CD4-positive, alpha-beta T cell (primary cell): ENCODE measurements around the gene SHOC1. TPM values are rescaled to one million over a fixed set of nuclear protein-coding genes. Genes with fewer than 3 reads are reported as not detected.
"Not testable (repeated sequence)": the region's sequence is repeated elsewhere in the genome, so short reads cannot be mapped to it uniquely, and the experiment has no call there.

Source experiments
- ATAC-seq: fragments of 200-7000 bp; cut with Tn5 transposase; one replicate; pipeline ENCODE4 v1.10.0; 2022; ENCODE audit warnings: mild to moderate bottlenecking; ENCODE audit not compliant: poor library complexity
- CTCF ChIA-PET: fragments of 350-600 bp; sonication (Branson Sonifier 250); formaldehyde crosslinking; loops from one replicate; lab custom pipeline; 2021; ENCODE audit warnings: antibody characterized with exemption, inconsistent platforms; lab: Charles Lee
- POLR2A ChIA-PET: fragments of 350-600 bp; sonication (Branson Sonifier 250); formaldehyde crosslinking; loops from one replicate; lab custom pipeline; 2021; ENCODE audit warnings: antibody characterized with exemption, inconsistent platforms; lab: Charles Lee
- DNase-seq, 14 experiments: peaks; one replicate each; pipeline ENCODE4 v3.0.0-alpha.2; 2013 to 2020; ENCODE audit warnings: mixed read lengths in 2 of 14
- H3K27ac ChIP-seq, 2 donors: one replicate each; pipeline versions ENCODE4 v1.5.1 to v1.7.0; 2013; ENCODE audit warnings: low read length in 2 of 2, low read depth in 1 of 2, mild to moderate bottlenecking in 1 of 2
- H3K27me3 ChIP-seq, 2 experiments: 1 replicate in 1 of 2; 2 replicates in 1 of 2; pipeline versions ENCODE4 v1.6.1 to v1.7.0; 2013; ENCODE audit warnings: low read length in 2 of 2, control low read depth in 1 of 2, mild to moderate bottlenecking in 1 of 2, moderate library complexity in 1 of 2; ENCODE audit not compliant: insufficient read depth in 2 of 2, control insufficient read depth in 1 of 2
- H3K36me3 ChIP-seq: one replicate; pipeline ENCODE4 v1.6.1; 2013; ENCODE audit warnings: low read length, control low read depth; ENCODE audit not compliant: insufficient read depth
- H3K4me1 ChIP-seq: one replicate; pipeline ENCODE4 v1.6.1; 2013; ENCODE audit warnings: low read length, control low read depth; ENCODE audit not compliant: insufficient read depth
- H3K4me3 ChIP-seq: one replicate; pipeline ENCODE4 v1.5.1; 2013; ENCODE audit warnings: mild to moderate bottlenecking, low read length, moderate library complexity
- H3K9me3 ChIP-seq, 2 experiments: 1 replicate in 1 of 2; 2 replicates in 1 of 2; pipeline versions ENCODE4 v1.6.1 to v1.7.0; 2013; ENCODE audit warnings: low read length in 2 of 2, mild to moderate bottlenecking in 2 of 2, control low read depth in 1 of 2, moderate library complexity in 1 of 2; ENCODE audit not compliant: control insufficient read depth in 1 of 2, insufficient read depth in 1 of 2
- H3K27ac Mint-ChIP-seq: one replicate; pipeline ENCODE4 v1.8.0; 2020; ENCODE audit warnings: mixed read lengths
- H3K27me3 Mint-ChIP-seq: one replicate; pipeline ENCODE4 v1.8.0; 2021; ENCODE audit warnings: mixed read lengths
- H3K36me3 Mint-ChIP-seq: one replicate; pipeline ENCODE4 v1.8.0; 2021; ENCODE audit warnings: low read depth, mixed read lengths
- H3K4me1 Mint-ChIP-seq: one replicate; pipeline ENCODE4 v1.8.0; 2021; ENCODE audit warnings: low read depth, mixed read lengths
- H3K4me3 Mint-ChIP-seq: one replicate; pipeline ENCODE4 v1.8.0; 2020; ENCODE audit warnings: mild to moderate bottlenecking, mixed read lengths
- H3K9me3 Mint-ChIP-seq: one replicate; pipeline ENCODE4 v1.8.0; 2020; ENCODE audit warnings: mixed read lengths
- intact Hi-C, 2 experiments: fragments of 100-400 bp; cut with DNase I in 1 of 2; cut with micrococcal nuclease in 1 of 2; formaldehyde crosslinking; loops; one replicate each; pipeline versions ENCODE4 v1.15.1 to v1.9.0; 2023 to 2025; cut with DNase I, micrococcal nuclease
- total RNA-seq, 174 experiments: library from RNA in 2 of 174; stranded (reverse) in 2 of 174; gene quantifications; one replicate each; pipeline ENCODE4 v1.2.3 and lab custom pipeline; 2021 to 2026
- TF ChIP-seq, protein P1 (sequence below): fragments of 200-600 bp; IDR thresholded peaks from one replicate; pipeline ENCODE4 v1.8.0; 2022; ENCODE audit warnings: antibody characterized with exemption, mild to moderate bottlenecking

The SHOC1 gene
- total RNA-seq, 2 experiments from 2014 or later, result not detected

- H3K9me3 Mint-ChIP-seq, result no peaks in the 10 kb centered on the region
- DNase-seq (no peak), ATAC-seq (no peak)
- CTCF ChIA-PET, result no interaction called here
- no peaks in the 10 kb centered on the region for H3K36me3 Mint-ChIP-seq
- Histone ChIP-seq H3K4me1 (no peaks in the 10 kb centered on the region), H3K4me3 (no peak overlapping the region), H3K27me3 (no peaks in the 10 kb centered on the region), H3K9me3 (no peaks in the 10 kb centered on the region), H3K27ac (no peak overlapping the region), H3K36me3 (no peaks in the 10 kb centered on the region)
- no peaks in the 10 kb centered on the region for H3K4me1 Mint-ChIP-seq
- intact Hi-C loops, result no loop called here
- H3K27ac Mint-ChIP-seq, result no peak overlapping the region
- H3K27me3 Mint-ChIP-seq, result no peaks in the 10 kb centered on the region
- POLR2A ChIA-PET, result no interaction called here
- TF ChIP-seq, protein P1, sequence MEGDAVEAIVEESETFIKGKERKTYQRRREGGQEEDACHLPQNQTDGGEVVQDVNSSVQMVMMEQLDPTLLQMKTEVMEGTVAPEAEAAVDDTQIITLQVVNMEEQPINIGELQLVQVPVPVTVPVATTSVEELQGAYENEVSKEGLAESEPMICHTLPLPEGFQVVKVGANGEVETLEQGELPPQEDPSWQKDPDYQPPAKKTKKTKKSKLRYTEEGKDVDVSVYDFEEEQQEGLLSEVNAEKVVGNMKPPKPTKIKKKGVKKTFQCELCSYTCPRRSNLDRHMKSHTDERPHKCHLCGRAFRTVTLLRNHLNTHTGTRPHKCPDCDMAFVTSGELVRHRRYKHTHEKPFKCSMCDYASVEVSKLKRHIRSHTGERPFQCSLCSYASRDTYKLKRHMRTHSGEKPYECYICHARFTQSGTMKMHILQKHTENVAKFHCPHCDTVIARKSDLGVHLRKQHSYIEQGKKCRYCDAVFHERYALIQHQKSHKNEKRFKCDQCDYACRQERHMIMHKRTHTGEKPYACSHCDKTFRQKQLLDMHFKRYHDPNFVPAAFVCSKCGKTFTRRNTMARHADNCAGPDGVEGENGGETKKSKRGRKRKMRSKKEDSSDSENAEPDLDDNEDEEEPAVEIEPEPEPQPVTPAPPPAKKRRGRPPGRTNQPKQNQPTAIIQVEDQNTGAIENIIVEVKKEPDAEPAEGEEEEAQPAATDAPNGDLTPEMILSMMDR, result no peak
- H3K4me3 Mint-ChIP-seq, result no peak overlapping the region
These were observed 761 bp upstream of the SHOC1 start for GRCh38 chr9:111795557-111795839.

GRCh38 chr9:111791821-111792220 is 2.9 kb downstream of the SHOC1 start:
- H3K4me3 ChIP-seq, ATAC-seq, H3K4me1 ChIP-seq, POLR2A ChIA-PET, H3K4me3 Mint-ChIP-seq, H3K27me3 Mint-ChIP-seq, H3K9me3 ChIP-seq, H3K27ac Mint-ChIP-seq, H3K9me3 Mint-ChIP-seq, H3K36me3 Mint-ChIP-seq, H3K27me3 ChIP-seq, H3K36me3 ChIP-seq, H3K4me1 Mint-ChIP-seq, DNase-seq, H3K27ac ChIP-seq, intact Hi-C loops, CTCF ChIA-PET: not testable (repeated sequence)

DNA sequence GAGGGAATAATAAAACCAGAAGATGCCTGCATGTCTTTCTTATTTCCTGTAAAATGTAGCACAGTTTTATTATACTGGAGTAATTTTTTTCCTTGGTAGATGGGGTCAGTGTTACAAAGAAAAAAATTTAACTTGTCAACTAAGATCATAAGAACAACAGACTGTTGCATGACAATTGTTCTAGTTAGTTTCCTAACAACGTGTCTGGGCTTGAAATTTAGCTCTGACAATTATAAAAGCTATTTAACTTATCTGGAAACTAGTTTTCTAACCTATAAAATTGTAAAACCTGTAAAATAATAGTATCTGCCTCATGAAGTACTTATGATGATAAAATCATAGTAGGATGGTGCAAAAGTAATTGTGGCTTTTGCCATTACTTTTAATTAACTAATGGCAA is 4.9 kb downstream of the SHOC1 start:
- ATAC-seq, result no peak
- H3K27me3 Mint-ChIP-seq, result no peaks in the 10 kb centered on the region

GRCh38 chr9:111783857-111784256 is 10.9 kb downstream of the SHOC1 start:
- H3K36me3 Mint-ChIP-seq, result no peaks in the 10 kb centered on the region
- H3K4me1 Mint-ChIP-seq, result no peaks in the 10 kb centered on the region
- no peaks in the 10 kb centered on the region for H3K36me3 ChIP-seq
- no peak overlapping the region for H3K4me3 Mint-ChIP-seq
- POLR2A ChIA-PET, result no interaction called here
- DNase-seq (no peak), ATAC-seq (no peak)
- no peaks in the 10 kb centered on the region for H3K4me1 ChIP-seq
- intact Hi-C loops, result no loop called here
- H3K27me3 ChIP-seq, result no peaks in the 10 kb centered on the region
- TF ChIP-seq, protein P1, result no peak
- CTCF ChIA-PET, result no interaction called here
- H3K9me3 Mint-ChIP-seq, result no peaks in the 10 kb centered on the region
- no peak overlapping the region for H3K27ac Mint-ChIP-seq
- H3K27ac ChIP-seq, result no peak overlapping the region
- no peak overlapping the region for H3K4me3 ChIP-seq
- H3K9me3 ChIP-seq, result peaks cover 0 to 4% of the 10 kb centered on the region in 2 experiments
- H3K27me3 Mint-ChIP-seq, result no peaks in the 10 kb centered on the region

More for the DNA sequence above, 4.9 kb downstream of the SHOC1 start:
- Histone ChIP-seq H3K9me3 (peaks cover 0 to 4% of the 10 kb centered on the region in 2 experiments), H3K27me3 (no peaks in the 10 kb centered on the region), H3K4me3 (no peak overlapping the region), H3K27ac (no peak overlapping the region), H3K4me1 (no peaks in the 10 kb centered on the region), H3K36me3 (no peaks in the 10 kb centered on the region)
- intact Hi-C loops, result no loop called here
- DNase-seq, result no peak
- CTCF ChIA-PET, result no interaction called here
- TF ChIP-seq, protein P1, result no peak
- Mint-ChIP-seq H3K4me3 (no peak overlapping the region), H3K9me3 (no peaks in the 10 kb centered on the region), H3K27ac (no peak overlapping the region), H3K4me1 (no peaks in the 10 kb centered on the region), H3K36me3 (no peaks in the 10 kb centered on the region)
- POLR2A ChIA-PET, result no interaction called here
